HepG2 (cell line): ENCODE measurements around the gene RPS5. TPM values are rescaled to one million over a fixed set of nuclear protein-coding genes. Genes with fewer than 3 reads are reported as not detected.

Experiments
- ATAC-seq: fragments of 200-7000 bp; cut with Tn5 transposase; 3 replicates; pipeline ENCODE4 v1.9.1; 2020; ENCODE audit warnings: mild to moderate bottlenecking, moderate library complexity
- BruUV-seq: library from RNA; stranded (reverse); fragments of 400-500 nt; replicated peaks from 2 replicates; lab custom pipeline; 2021; lab: Mats Ljungman, UMichigan
- CTCF ChIA-PET: fragments of 300-600 bp; formaldehyde crosslinking; extraction: SDS; loops from one replicate; lab custom pipeline; 2021; ENCODE audit warnings: low total read pairs, inconsistent platforms, low intra/inter-chr PET ratio; lab: Yijun Ruan, JAX
- POLR2A ChIA-PET: fragments of 350-600 bp; sonication (Branson Sonifier 250); formaldehyde crosslinking; loops from one replicate; lab custom pipeline; 2020; ENCODE audit warnings: antibody characterized with exemption, inconsistent platforms; lab: Yijun Ruan, JAX
- DNase-seq: peaks from one replicate; pipeline ENCODE4 v3.0.0-alpha.2; 2015; ENCODE audit warnings: low spot score
- FAIRE-seq: peaks from 3 replicates; lab custom pipeline; 2011; peaks lifted over from hg19 to GRCh38; lab: Jason Lieb, UNC
- H2AFZ ChIP-seq: one replicate; pipeline ENCODE4 v1.6.1; 2011; ENCODE audit warnings: low read length, inconsistent platforms
- H3K27ac ChIP-seq: fragments of 300-600 bp; 3 replicates; pipeline ENCODE4 v1.8.0; 2011; ENCODE audit warnings: mixed run types, mild to moderate bottlenecking, mixed read lengths, low read length, inconsistent platforms; ENCODE audit not compliant: insufficient read depth; ENCODE audit errors: extremely low read length
- H3K27me3 ChIP-seq, 2 experiments: fragments of 200-600 bp in 1 of 2; 2 replicates in 1 of 2; 3 replicates in 1 of 2; pipeline versions ENCODE4 v1.6.0 to v1.8.0; 2011; ENCODE audit warnings: low read length in 2 of 2, mild to moderate bottlenecking in 2 of 2, moderate library complexity in 2 of 2, inconsistent platforms in 1 of 2; ENCODE audit not compliant: insufficient read depth in 2 of 2, control insufficient read depth in 1 of 2
- H3K36me3 ChIP-seq, 2 experiments: fragments of 200-600 bp in 1 of 2; replicated peaks in 1 of 2; 2 replicates in 1 of 2; 3 replicates in 1 of 2; pipeline versions ENCODE4 v1.5.1 to v1.8.0; 2011; ENCODE audit warnings: low read length in 2 of 2, inconsistent platforms in 1 of 2; ENCODE audit not compliant: insufficient read depth in 2 of 2, control insufficient read depth in 1 of 2
- H3K4me1 ChIP-seq: 2 replicates; pipeline ENCODE4 v1.5.1; 2012; ENCODE audit warnings: low read length, inconsistent platforms; ENCODE audit not compliant: insufficient read depth
- H3K4me2 ChIP-seq: 2 replicates; pipeline ENCODE4 v1.6.0; 2011; ENCODE audit warnings: low read depth, low read length, inconsistent platforms
- H3K4me3 ChIP-seq, 3 experiments: fragments of 200-600 bp in 1 of 3; sonication (generic), shearing (Covaris generic) in 1 of 3; replicated peaks in 1 of 3; 2 replicates each; pipeline ENCODE4 v1.5.1; 2011 to 2016; ENCODE audit warnings: low read length in 3 of 3, inconsistent platforms in 2 of 3, low read depth in 2 of 3, mild to moderate bottlenecking in 2 of 3, control low read depth in 1 of 3, mixed read lengths in 1 of 3; ENCODE audit not compliant: insufficient read depth in 1 of 3
- H3K79me2 ChIP-seq: one replicate; pipeline ENCODE4 v1.6.1; 2011; ENCODE audit warnings: low read length, inconsistent platforms; ENCODE audit not compliant: insufficient read depth
- H3K9ac ChIP-seq: 2 replicates; pipeline ENCODE4 v1.6.0; 2011; ENCODE audit warnings: mild to moderate bottlenecking, low read depth, low read length, inconsistent platforms; ENCODE audit not compliant: insufficient read depth
- H3K9me3 ChIP-seq: 2 replicates; pipeline ENCODE4 v1.5.1; 2012; ENCODE audit warnings: mild to moderate bottlenecking, low read length
- H4K20me1 ChIP-seq: 2 replicates; pipeline ENCODE4 v1.6.0; 2011; ENCODE audit warnings: inconsistent platforms, mild to moderate bottlenecking, low read length, moderate library complexity; ENCODE audit not compliant: insufficient read depth
- AGO1 ChIP-seq: fragments of 200-400 bp; formaldehyde crosslinking; IDR thresholded peaks from 2 replicates; pipeline ENCODE4 v1.6.1; 2017; ENCODE audit warnings: mild to moderate bottlenecking, low read depth, low read length, moderate library complexity; ENCODE audit not compliant: poor library complexity, severe bottlenecking
- AGO2 ChIP-seq: fragments of 200-400 bp; formaldehyde crosslinking; optimal IDR thresholded peaks from 2 replicates; pipeline ENCODE3; 2017; ENCODE audit warnings: mild to moderate bottlenecking, low read depth, low read length, moderate library complexity
- CHD2 ChIP-seq: IDR thresholded peaks from 2 replicates; pipeline ENCODE4 v1.6.1; 2011; ENCODE audit warnings: low read depth, low read length, improper control_type of control experiment
- ELF3 ChIP-seq: IDR thresholded peaks from 2 replicates; pipeline ENCODE4 v1.6.1; 2016; ENCODE audit warnings: missing genetic modification reagents, missing compliant biosample characterization
- POLR2A ChIP-seq, 2 experiments: IDR thresholded peaks; 2 replicates each; pipeline ENCODE4 v1.6.1; 2011; ENCODE audit warnings: low read depth in 2 of 2, low read length in 2 of 2, mild to moderate bottlenecking in 1 of 2, moderate library complexity in 1 of 2; ENCODE audit not compliant: insufficient read depth in 1 of 2
- POLR2G ChIP-seq: fragments of 200-400 bp; formaldehyde crosslinking; IDR thresholded peaks from 2 replicates; pipeline ENCODE4 v1.6.1; 2018; ENCODE audit warnings: mild to moderate bottlenecking, low read depth, low read length, moderate library complexity
- SNAPC2 ChIP-seq: sonication (generic); formaldehyde crosslinking; IDR thresholded peaks from 2 replicates; pipeline ENCODE4 v1.8.1; 2022; ENCODE audit warnings: mild to moderate bottlenecking, missing genetic modification reagents
- ZBTB33 ChIP-seq: sonication (generic); formaldehyde crosslinking; IDR thresholded peaks from 2 replicates; pipeline ENCODE4 v1.4.0; 2020; ENCODE audit warnings: missing genetic modification reagents
- ZNF616 ChIP-seq: sonication (generic); formaldehyde crosslinking; IDR thresholded peaks from 2 replicates; pipeline ENCODE4 v1.5.0; 2020; ENCODE audit warnings: low read depth, mild to moderate bottlenecking, missing genetic modification reagents
- ZNF747 ChIP-seq: sonication (generic); formaldehyde crosslinking; IDR thresholded peaks from 2 replicates; pipeline ENCODE4 v1.8.1; 2023; ENCODE audit warnings: missing genetic modification reagents, mild to moderate bottlenecking, borderline replicate concordance
- ZSCAN30 ChIP-seq: sonication (generic); formaldehyde crosslinking; IDR thresholded peaks from 2 replicates; pipeline ENCODE4 v1.5.0; 2020; ENCODE audit warnings: mild to moderate bottlenecking, missing genetic modification reagents
- WGBS: methylation state at CpG from one replicate; pipeline ENCODE4 v1.1.6; 2017; ENCODE audit warnings: low lambda C conversion rate; 5-methylcytosine and 5-hydroxymethylcytosine counted together
- in situ Hi-C: cut with HindIII; loops from 2 replicates; pipeline ENCODE4 v1.10.0; 2017; ENCODE audit warnings: low pct_unique_long_range_greater_than_20kb; ENCODE audit not compliant: extremely low pct_ligation_motif_present
- intact Hi-C: fragments of 100-400 bp; cut with micrococcal nuclease; formaldehyde crosslinking; loops from one replicate; pipeline ENCODE4 v1.10.0; 2022; ENCODE audit not compliant: unreplicated experiment
- polyA plus RNA-seq, 8 experiments: library from polyadenylated mRNA; depleted of rRNA in 3 of 8; stranded (reverse) in 7 of 8; unstranded in 1 of 8; fragments of >200 nt; fragmentation: Illumina TruSeq in 4 of 8; extraction: Trizol in 4 of 8; gene quantifications; 2 replicates each; pipeline versions ENCODE4 v1.2.1 to v1.2.3, GENCODE V29; 2011 to 2016; ENCODE audit warnings: low read depth in 4 of 8, missing spikeins in 1 of 8, mixed read lengths in 1 of 8; ENCODE audit not compliant: insufficient read depth in 1 of 8
- total RNA-seq, 5 experiments: library from RNA; depleted of rRNA; stranded (reverse); fragments of >200 nt; fragmentation: Illumina TruSeq; extraction: Trizol; gene quantifications; 2 replicates each; pipeline ENCODE4 v1.2.3, GENCODE V29; 2016; ENCODE audit warnings: low read depth in 1 of 5

Gene RPS5
- total and polyA plus RNA-seq, 2 of the 13 experiments (the other 11 are each of a cell fraction or from before 2014, with no cell fraction given) = 1,544 to 4,408 TPM

GRCh38 chr19:58395979-58396627 lies 9.0 kb downstream of the RPS5 start:
- H2AFZ ChIP-seq = no peak overlapping the region
- intact Hi-C loops = no loop called here
- no peaks in the 10 kb centered on the region for H3K27me3 ChIP-seq
- POLR2A ChIA-PET = no interaction called here
- CTCF ChIA-PET = no interaction called here
- H3K9me3 ChIP-seq = no peaks in the 10 kb centered on the region
- FAIRE-seq = no peak
- ATAC-seq = peak; percentile 4
- H3K4me3 ChIP-seq = no peak overlapping the region
- TF ChIP-seq POLR2A (IDR thresholded peaks at IDR 0.05; ENCODE audit: insufficient read depth in 1 of 2, low read depth in 2 of 2, low read length in 2 of 2) (0 out of 4 replicates have a peak, but pooled peaks of 1 of the 2 experiments have one; percentile 1), ZNF747 (CRISPR knock-in tag) (no peak), ZSCAN30 (CRISPR knock-in tag) (no peak), ZNF616 (CRISPR knock-in tag) (no peak), SNAPC2 (CRISPR knock-in tag) (no peak), AGO2 (peak; percentile 40), ZBTB33 (CRISPR knock-in tag) (peak; percentile 13; the same call in 1 of the 2 replicates), ELF3 (CRISPR knock-in tag) (no peak), AGO1 (peak; percentile 89), POLR2G (peak; percentile 8; the same call in 1 of the 2 replicates), CHD2 (0 out of 2 replicates have a peak, but pooled peaks have one; percentile 4)
- TF ChIP-seq, all 625 proteins: peak for 6
- H3K9ac ChIP-seq = no peak overlapping the region
- 98% methylated on average over 73 of the region's 75 CpGs for WGBS
- H4K20me1 ChIP-seq = peaks cover 23% of the 10 kb centered on the region; the same call in 1 of the 2 replicates
- peaks cover 20% of the 10 kb centered on the region for H3K4me1 ChIP-seq
- in situ Hi-C loops = no loop called here
- no peak overlapping the region for H3K27ac ChIP-seq
- H3K79me2 ChIP-seq = peaks cover 3% of the 10 kb centered on the region
- no peak for DNase-seq
- no TSS peak for BruUV-seq
- H3K4me2 ChIP-seq = no peak overlapping the region
- peaks cover 12 to 41% of the 10 kb centered on the region in 2 experiments for H3K36me3 ChIP-seq
